IPS-18c (cell line): Measurements from ENCODE around the gene CEP41.
"Not testable (repeated sequence)": the region's sequence is repeated elsewhere in the genome, so short reads cannot be mapped to it uniquely, and the experiment has no call there.

ENCODE experiments used
- H3K4me3 ChIP-seq: 2 replicates; pipeline ENCODE4 v1.7.0; 2013; ENCODE audit warnings: low read depth, mild to moderate bottlenecking, low read length, moderate library complexity; ENCODE audit not compliant: insufficient read depth
- H3K9me3 ChIP-seq: one replicate; pipeline ENCODE4 v1.6.1; 2013; ENCODE audit warnings: mild to moderate bottlenecking, low read length, moderate library complexity; ENCODE audit not compliant: control insufficient read depth, insufficient read depth

Gene CEP41

GRCh38 chr7:130384841-130385599 lies 55.8 kb downstream of the CEP41 start:
- Histone ChIP-seq H3K9me3 (no peaks in the 10 kb centered on the region), H3K4me3 (no peak overlapping the region)

DNA sequence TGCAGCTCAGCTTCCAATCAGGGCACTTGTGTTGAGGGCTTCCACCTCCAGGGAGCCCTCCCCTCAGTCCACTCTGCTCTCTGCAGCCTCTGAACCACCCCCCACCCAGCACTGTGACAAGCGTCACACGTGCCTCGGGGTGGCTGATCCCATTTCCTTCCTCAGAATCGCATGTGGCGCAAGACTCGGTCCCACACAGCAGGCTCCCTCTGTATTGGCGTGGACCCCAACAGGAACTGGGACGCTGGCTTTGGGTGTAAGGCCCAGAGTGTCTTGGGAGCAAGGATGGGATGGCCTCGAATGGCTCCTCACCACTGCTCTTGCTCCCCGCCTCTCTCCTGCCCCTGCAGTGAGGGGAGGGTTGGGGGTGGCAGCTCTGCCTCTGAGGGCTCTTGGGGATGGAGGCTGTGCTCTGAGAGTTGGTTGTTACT lies 56.4 kb downstream of the CEP41 start:
- H3K4me3 ChIP-seq: no peak overlapping the region
- no peaks in the 10 kb centered on the region for H3K9me3 ChIP-seq

DNA sequence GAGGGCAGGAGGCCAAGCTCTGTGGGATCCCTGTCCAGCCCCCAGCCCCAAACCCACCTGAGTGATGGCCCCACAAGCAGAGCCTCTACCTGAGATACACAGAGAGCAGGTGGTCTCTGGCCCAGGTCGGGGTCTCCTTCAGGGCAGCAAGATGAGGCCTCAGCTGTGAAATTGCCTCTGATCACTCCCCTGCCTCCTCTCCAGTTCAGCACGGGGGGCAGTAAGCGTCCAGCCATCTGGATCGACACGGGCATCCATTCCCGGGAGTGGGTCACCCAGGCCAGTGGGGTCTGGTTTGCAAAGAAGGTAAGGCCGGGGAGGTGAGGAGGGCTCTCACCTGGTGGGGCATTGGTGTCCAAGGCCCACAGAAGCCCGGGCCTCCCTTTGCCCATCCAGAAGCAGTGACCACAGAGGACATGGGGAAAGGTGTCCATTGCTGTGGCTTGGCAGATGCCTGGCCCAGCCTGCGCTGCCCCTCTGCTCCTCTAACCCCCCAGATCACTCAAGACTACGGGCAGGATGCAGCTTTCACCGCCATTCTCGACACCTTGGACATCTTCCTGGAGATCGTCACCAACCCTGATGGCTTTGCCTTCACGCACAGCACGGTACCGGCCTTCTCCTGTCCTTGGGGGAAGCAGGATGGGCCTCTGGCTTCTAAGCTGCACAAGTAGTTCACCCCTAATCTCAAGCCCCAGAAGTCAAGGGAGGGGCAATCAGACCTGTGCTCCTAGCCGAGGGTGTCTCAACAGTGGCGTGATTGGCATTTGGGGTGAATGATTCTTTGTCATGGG lies 57.4 kb downstream of the CEP41 start:
- H3K4me3 ChIP-seq: no peak overlapping the region
- H3K9me3 ChIP-seq: no peaks in the 10 kb centered on the region

DNA sequence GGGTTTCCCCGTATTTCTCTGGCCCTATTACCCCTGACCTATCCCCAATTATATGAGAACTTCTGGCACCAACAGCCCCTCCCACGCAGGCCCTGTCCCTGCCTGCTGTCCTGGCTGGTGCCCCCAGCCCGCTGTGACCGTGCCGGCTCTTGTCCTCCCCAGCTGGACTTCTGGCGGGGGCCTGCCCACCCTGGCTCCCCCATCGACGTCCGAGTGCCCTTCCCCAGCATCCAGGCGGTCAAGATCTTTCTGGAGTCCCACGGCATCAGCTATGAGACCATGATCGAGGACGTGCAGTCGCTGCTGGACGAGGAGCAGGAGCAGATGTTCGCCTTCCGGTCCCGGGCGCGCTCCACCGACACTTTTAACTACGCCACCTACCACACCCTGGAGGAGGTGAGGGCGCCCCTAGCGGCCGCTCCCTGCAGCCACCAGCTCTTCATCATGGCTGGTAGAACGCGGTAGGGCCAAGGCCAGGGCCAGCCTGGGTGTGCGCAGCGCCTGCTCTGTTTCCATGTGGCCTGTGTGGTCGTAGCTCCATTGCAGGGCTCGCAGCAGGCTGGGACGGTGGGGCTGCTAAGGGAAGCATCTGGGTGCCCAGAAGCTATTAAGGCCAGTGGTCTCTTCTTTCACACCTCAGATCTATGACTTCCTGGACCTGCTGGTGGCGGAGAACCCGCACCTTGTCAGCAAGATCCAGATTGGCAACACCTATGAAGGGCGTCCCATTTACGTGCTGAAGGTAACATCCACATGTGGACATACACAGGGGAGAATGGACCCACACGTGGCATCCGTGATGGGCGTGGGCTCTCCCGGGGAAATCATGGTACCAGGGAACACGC lies 59.1 kb downstream of the CEP41 start:
- Histone ChIP-seq H3K9me3 (peaks cover 6% of the 10 kb centered on the region), H3K4me3 (no peak overlapping the region)

DNA sequence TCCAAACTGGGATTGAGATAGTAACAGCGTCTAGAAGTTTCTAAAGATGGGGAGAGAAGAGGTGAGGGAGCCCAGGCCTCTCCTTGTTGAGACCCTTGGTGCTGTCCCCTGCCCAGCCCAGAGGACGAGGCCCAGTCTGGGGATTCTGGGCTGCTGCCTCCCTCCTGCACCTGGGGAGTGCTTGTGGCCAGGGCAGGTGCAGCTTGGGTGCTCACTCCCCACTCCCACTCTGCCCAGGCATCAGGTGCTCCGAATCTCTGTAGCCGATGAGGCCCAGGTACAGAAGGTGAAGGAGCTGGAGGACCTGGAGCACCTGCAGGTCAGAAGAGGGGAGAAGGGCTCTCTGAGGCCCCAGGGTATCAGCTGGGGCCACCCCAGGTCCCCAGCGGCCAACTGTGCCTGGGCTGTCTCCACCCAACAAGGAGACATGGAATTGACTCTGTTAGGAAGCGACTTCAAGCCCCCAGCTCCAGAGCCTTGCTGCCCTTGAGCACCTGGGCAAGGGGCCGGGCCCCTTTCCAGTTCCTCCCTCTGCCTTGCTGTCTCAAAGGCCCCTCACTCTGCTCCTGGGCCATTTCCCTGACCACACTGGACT lies 59.9 kb downstream of the CEP41 start:
- H3K4me3 ChIP-seq: no peak overlapping the region

DNA sequence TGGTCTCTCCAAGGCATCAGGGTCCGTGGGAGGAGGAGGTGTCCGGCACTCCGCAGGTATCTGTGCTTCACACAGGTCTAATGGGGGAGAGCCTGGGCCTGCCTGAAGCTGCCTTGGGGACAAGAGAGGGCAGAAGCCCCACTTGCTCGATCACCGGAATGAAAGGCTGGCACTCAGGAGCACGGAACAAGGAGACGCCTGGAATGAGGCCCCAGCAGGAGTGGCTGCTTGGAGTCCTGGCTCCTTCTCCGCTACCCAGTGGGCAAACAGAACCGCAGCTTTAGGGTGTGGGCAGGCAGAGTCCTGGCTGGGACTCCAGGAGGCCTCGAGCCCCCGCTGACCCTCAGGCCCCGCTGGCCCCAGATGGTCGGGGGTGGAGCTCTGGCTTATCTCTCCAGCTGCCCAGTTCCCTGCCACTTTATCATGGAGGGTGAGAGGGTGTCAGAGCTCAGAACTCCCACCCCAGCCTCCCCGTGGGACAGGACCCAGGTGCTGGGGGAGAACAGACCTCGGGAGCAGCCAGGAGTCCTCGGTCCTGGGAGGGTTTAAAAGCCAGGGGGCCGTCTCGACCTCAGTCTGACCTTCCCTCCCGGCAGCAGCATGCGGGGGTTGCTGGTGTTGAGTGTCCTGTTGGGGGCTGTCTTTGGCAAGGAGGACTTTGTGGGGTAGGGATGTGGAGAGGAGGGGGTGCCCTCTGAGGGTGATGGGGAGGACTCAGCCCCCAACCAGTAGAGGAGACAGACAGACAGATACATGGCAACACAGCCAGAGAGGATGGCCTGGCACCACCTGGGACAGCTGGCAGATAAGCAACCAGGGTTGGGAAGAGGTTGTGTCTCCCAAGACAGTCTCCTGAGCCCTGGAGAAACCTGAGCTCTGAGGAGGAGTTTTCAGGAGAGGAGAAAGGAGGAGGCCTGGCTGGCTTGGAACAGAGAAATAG lies 60.6 kb downstream of the CEP41 start, which contains the start of gene CPA1:
Gene CPA1 (plus strand): TSS at position 574 of the 940 bp plus-strand sequence. CDS start 27 bp downstream, at position 601.
- Histone ChIP-seq H3K9me3 (peaks cover 8% of the 10 kb centered on the region), H3K4me3 (no peak within 1 kb of the TSS)

More for the DNA sequence above, 59.9 kb downstream of the CEP41 start:
- peaks cover 8% of the 10 kb centered on the region for H3K9me3 ChIP-seq

GRCh38 chr7:130379532-130379920 lies 61.3 kb downstream of the CEP41 start:
- Histone ChIP-seq H3K4me3 (no peak overlapping the region), H3K9me3 (peaks cover 9% of the 10 kb centered on the region)

DNA sequence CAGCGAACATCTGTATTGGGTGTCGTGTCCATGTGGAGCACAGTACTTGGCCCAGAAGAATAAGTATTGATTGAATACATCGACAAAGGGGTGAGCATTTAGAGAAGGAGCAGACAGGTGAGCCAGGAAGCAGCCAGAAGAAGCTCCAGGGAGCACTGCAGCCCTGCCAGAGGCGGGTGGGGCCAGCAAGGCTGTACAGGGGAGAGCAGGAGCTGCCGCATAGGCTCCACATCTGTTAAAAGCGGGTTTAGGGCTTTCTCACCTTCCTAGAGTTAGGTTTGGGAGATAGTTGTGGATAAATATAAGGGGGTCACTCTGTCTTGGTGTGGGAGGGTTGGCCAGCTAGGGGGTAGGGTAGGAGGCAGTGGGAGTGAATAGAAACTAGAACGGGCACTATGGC lies 61.8 kb downstream of the CEP41 start:
- no peak overlapping the region for H3K4me3 ChIP-seq
- H3K9me3 ChIP-seq: peaks cover 10% of the 10 kb centered on the region

- H3K4me3 ChIP-seq: no peak overlapping the region
- peaks cover 10% of the 10 kb centered on the region for H3K9me3 ChIP-seq
These were observed 63.6 kb downstream of the CEP41 start for GRCh38 chr7:130377178-130377577.

DNA sequence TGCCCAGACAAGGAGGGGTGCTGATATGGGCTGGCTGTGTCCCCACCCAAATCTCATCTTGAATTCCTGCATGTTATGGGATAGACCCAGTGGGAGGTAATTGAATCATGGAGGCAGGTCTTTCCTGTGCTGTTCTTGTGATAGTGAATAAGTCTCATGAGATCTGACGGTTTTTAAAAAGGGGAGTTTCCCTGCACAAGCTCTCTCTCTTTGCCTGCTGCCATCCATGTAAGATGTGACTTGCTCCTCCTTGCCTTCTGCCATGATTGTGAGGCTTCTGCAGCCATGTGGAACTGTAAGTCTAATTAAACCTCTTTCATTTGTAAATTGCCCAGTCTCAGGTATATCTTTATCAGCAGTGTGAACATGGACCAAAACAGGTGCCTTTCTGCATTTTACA lies 64.4 kb downstream of the CEP41 start:
- H3K9me3 ChIP-seq, H3K4me3 ChIP-seq: not testable (repeated sequence)

GRCh38 chr7:130374507-130374906 lies 66.3 kb downstream of the CEP41 start:
- H3K4me3 ChIP-seq: no peak overlapping the region
- peaks cover 10% of the 10 kb centered on the region for H3K9me3 ChIP-seq

DNA sequence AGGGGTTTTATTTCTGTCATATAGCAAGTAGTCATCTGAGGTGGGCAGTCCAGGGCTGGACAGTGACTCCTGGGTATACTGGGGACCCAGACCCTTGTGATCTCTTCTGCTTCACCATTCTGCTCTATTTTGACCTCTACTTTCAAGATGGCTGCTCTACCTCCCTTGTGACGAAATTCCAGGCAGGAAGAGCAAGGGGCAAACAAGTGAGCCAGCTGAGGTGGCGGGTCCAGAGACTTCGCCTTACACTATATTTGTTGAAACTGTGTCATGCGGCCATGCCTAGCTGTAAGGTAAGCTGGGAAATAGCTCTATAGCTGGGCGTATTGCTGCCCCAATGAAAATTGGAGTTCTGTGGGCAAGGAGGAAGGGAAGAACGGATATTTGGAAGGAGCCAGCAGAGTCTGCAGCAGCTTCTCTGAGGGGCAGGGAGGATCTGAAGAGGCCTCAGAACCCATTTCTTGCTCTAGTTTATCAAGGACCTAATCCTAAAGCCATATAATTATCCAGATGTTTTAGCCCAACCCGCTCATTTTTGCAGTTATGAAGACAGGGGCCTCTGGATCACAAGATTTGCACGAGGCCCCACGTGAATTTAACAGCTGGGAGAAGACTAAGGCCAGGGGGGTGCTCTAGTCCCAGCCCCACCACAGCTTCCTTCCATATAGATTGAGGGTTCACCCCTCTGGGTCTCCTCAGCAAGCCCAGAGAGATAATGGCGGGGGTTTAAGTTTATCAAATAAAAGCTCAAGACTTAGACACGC lies 68.2 kb downstream of the CEP41 start:
- Histone ChIP-seq H3K9me3 (peaks cover 10% of the 10 kb centered on the region), H3K4me3 (no peak overlapping the region)

DNA sequence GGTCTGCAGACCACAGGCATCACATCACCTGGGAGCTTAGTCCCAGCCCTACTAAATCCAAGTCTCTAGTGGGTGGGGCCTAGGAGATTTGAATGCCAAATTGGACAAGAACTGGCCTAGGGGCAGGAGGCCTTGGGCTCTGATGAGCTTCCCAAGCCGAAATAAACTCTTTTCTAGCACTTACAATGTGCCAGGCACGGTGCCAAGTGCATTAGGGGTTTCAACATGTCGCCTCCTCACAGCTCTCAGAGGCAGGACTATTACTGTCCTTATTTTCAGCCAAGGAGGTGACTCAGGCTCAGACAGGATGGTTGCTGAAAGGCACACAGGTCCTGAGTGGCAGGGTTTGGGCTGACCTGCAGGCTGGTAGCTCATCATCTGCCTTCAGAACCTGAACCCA lies 69.8 kb downstream of the CEP41 start:
- Histone ChIP-seq H3K9me3 (peaks cover 2% of the 10 kb centered on the region), H3K4me3 (no peak overlapping the region)

DNA sequence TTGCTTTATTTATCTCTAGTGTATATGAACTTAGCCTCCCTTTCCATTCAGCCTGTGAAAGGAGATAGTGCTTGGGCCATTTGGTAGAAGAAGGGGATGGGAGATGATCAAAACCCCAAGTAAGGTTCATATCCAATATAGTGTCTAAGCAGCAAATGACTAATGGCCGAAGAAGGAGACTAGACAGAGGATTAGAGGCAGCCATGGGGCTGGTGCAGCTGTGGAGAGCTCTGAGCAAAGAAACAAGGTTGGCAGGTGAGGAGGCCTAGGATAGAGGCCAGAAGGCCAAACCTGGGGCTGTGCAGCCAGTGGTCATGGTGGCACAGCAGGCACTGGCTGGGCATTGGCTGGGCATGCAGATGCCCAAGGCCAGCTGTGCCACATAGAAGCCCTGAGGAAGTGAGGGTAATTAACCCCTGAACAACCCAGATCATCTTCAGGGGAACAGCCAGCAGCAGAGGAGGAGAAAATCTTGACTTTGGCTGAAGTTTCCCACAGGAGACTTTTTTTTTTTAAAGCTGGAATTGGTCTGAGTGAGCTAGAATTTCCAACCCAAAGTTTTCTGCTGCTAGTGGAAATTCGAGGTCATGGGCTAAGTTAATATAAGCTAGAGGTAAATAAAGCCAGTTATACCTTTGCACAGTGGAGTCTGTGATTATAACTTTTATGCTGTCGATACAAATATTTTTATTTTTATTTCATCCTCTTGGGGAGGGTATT lies 70.8 kb downstream of the CEP41 start:
- H3K9me3 ChIP-seq: peaks cover 2% of the 10 kb centered on the region
- no peak overlapping the region for H3K4me3 ChIP-seq

DNA sequence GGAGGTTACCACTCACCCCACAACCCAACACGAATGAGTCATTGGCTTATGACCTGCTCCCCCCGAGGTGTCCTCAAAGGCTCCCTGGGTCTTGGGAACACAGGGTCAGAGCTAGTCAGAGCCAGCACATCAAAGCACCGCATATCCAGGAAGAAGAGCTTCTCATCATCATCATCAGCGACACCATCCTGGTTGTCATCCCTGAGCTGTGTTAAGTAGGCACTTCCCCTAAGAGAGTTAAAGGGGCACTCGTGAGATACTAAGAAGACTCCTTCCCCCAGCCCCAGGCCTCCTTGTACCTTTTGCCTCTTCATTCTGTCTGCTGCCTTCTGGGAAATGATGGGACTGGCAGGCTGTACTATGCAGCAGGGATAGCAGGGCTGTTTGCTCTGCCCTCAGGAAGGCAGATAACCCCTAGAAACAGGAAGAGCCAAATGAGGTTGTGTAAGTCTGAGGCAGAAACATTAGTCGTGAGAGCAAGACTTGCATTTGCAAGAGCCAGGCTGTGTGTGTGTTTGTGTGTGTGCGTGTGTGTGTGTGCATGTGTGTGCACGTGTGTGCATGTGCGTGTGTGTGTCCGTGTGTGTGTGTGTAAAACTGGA lies 71.6 kb downstream of the CEP41 start:
- Histone ChIP-seq H3K4me3 (no peak overlapping the region), H3K9me3 (no peaks in the 10 kb centered on the region)
